HEK293 (cell line): ENCODE results near the gene TNMD.

Source experiments
- CTCF ChIP-seq: fragments of 450-650 bp; formaldehyde crosslinking; IDR thresholded peaks from 2 replicates; pipeline ENCODE4 v1.5.1; 2016; ENCODE audit warnings: missing biosample characterization, missing genetic modification characterization
- SP2 ChIP-seq: fragments of 450-650 bp; formaldehyde crosslinking; IDR thresholded peaks from 2 replicates; pipeline ENCODE4 v1.5.1; 2016; ENCODE audit warnings: missing biosample characterization, missing genetic modification characterization
- ZFP37 ChIP-seq: fragments of 450-650 bp; formaldehyde crosslinking; IDR thresholded peaks from 2 replicates; pipeline ENCODE4 v1.5.1; 2016; ENCODE audit warnings: missing biosample characterization, missing genetic modification characterization
- ZFP41 ChIP-seq: fragments of 450-650 bp; formaldehyde crosslinking; IDR thresholded peaks from 2 replicates; pipeline ENCODE4 v1.5.1; 2016; ENCODE audit warnings: missing biosample characterization, missing genetic modification characterization, borderline replicate concordance
- ZNF10 ChIP-seq: fragments of 450-650 bp; formaldehyde crosslinking; IDR thresholded peaks from 2 replicates; pipeline ENCODE4 v1.5.1; 2017; ENCODE audit warnings: missing biosample characterization, missing genetic modification characterization
- ZNF140 ChIP-seq: fragments of 450-650 bp; formaldehyde crosslinking; IDR thresholded peaks from 2 replicates; pipeline ENCODE4 v1.5.1; 2016; ENCODE audit warnings: missing biosample characterization, missing genetic modification characterization
- ZNF768 ChIP-seq: fragments of 450-650 bp; formaldehyde crosslinking; IDR thresholded peaks from 2 replicates; pipeline ENCODE4 v1.5.1; 2018; ENCODE audit warnings: missing biosample characterization, mild to moderate bottlenecking, missing genetic modification characterization
- TF ChIP-seq, protein P1 (sequence below): fragments of 450-650 bp; formaldehyde crosslinking; IDR thresholded peaks from 2 replicates; pipeline ENCODE4 v1.5.1; 2016; ENCODE audit warnings: missing biosample characterization, missing genetic modification characterization

GRCh38 chrX:100615005-100615404, 30.3 kb downstream of the TNMD start:
- no peak for TF ChIP-seq ZFP41
- TF ChIP-seq CTCF (tag by site-specific recombination): no peak
- no peak for TF ChIP-seq ZFP37 (tag by site-specific recombination)
- TF ChIP-seq, protein P1, sequence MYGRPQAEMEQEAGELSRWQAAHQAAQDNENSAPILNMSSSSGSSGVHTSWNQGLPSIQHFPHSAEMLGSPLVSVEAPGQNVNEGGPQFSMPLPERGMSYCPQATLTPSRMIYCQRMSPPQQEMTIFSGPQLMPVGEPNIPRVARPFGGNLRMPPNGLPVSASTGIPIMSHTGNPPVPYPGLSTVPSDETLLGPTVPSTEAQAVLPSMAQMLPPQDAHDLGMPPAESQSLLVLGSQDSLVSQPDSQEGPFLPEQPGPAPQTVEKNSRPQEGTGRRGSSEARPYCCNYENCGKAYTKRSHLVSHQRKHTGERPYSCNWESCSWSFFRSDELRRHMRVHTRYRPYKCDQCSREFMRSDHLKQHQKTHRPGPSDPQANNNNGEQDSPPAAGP (tag by site-specific recombination): no peak
- TF ChIP-seq ZNF10 (tag by site-specific recombination): no peak
- no peak for TF ChIP-seq ZNF768
- no peak for TF ChIP-seq SP2 (tag by site-specific recombination)
- no peak for TF ChIP-seq ZNF140 (tag by site-specific recombination)
